HepG2 (cell line): ENCODE data around the gene ECHS1. TPM values are rescaled to one million over a fixed set of nuclear protein-coding genes. Genes with fewer than 3 reads are reported as not detected.

ENCODE experiments used
- CBX1 ChIP-seq: IDR thresholded peaks from one replicate; pipeline ENCODE4 v1.6.1; 2016; ENCODE audit warnings: antibody characterized with exemption, low read depth
- GTF3A ChIP-seq: sonication (generic); formaldehyde crosslinking; conservative IDR thresholded peaks from 2 replicates; pipeline ENCODE4 v1.4.0; 2020; ENCODE audit warnings: mild to moderate bottlenecking, missing genetic modification reagents
- HOXA5 ChIP-seq: sonication (generic); formaldehyde crosslinking; IDR thresholded peaks from 2 replicates; pipeline ENCODE4 v1.4.0; 2020; ENCODE audit warnings: missing genetic modification reagents
- IKZF1 ChIP-seq: fragments of 450-650 bp; IDR thresholded peaks from 2 replicates; pipeline ENCODE4 v1.7.1; 2016
- KAT8 ChIP-seq: IDR thresholded peaks from 2 replicates; pipeline ENCODE4 v1.6.1; 2016; ENCODE audit warnings: missing genetic modification reagents, missing compliant biosample characterization
- KDM2A ChIP-seq: sonication (generic); formaldehyde crosslinking; IDR thresholded peaks from 2 replicates; pipeline ENCODE4 v1.4.0; 2020; ENCODE audit warnings: low read depth, missing genetic modification reagents, borderline replicate concordance
- KLF15 ChIP-seq: sonication (generic); formaldehyde crosslinking; IDR thresholded peaks from 2 replicates; pipeline ENCODE4 v1.8.1; 2023; ENCODE audit warnings: borderline replicate concordance, mild to moderate bottlenecking, inconsistent platforms, missing genetic modification reagents, mixed read lengths
- MEF2D ChIP-seq: sonication (generic); formaldehyde crosslinking; IDR thresholded peaks from 2 replicates; pipeline ENCODE4 v1.5.1; 2020; ENCODE audit warnings: mild to moderate bottlenecking, missing genetic modification reagents
- NFIB ChIP-seq: sonication (generic); formaldehyde crosslinking; IDR thresholded peaks from 2 replicates; pipeline ENCODE4 v1.9.0; 2021; ENCODE audit warnings: missing genetic modification reagents, mild to moderate bottlenecking, borderline replicate concordance
- SALL2 ChIP-seq: sonication (generic); formaldehyde crosslinking; IDR thresholded peaks from 2 replicates; pipeline ENCODE4 v1.8.1; 2023; ENCODE audit warnings: mild to moderate bottlenecking, missing genetic modification reagents, inconsistent platforms
- SRF ChIP-seq: IDR thresholded peaks from 2 replicates; pipeline ENCODE4 v1.6.1; 2011; ENCODE audit warnings: mild to moderate bottlenecking, low read depth, low read length, moderate library complexity
- SRY ChIP-seq: sonication (generic); formaldehyde crosslinking; IDR thresholded peaks from 2 replicates; pipeline ENCODE4 v1.8.0; 2022; ENCODE audit warnings: mild to moderate bottlenecking, missing genetic modification reagents
- STAT5B ChIP-seq: sonication (generic); formaldehyde crosslinking; IDR thresholded peaks from 2 replicates; pipeline ENCODE4 v1.4.0; 2020; ENCODE audit warnings: missing genetic modification reagents
- YY1 ChIP-seq: IDR thresholded peaks from 2 replicates; pipeline ENCODE4 v1.6.1; 2011; ENCODE audit warnings: low read length, low read depth, moderate library complexity, mild to moderate bottlenecking; ENCODE audit not compliant: insufficient read depth, insufficient replicate concordance
- ZFX ChIP-seq: sonication (generic); formaldehyde crosslinking; IDR thresholded peaks from 2 replicates; pipeline ENCODE4 v1.4.0; 2020; ENCODE audit warnings: mild to moderate bottlenecking, low read depth, missing genetic modification reagents, moderate library complexity
- ZNF34 ChIP-seq: sonication (generic); formaldehyde crosslinking; IDR thresholded peaks from 2 replicates; pipeline ENCODE4 v1.4.0; 2020; ENCODE audit warnings: mild to moderate bottlenecking, missing genetic modification reagents, borderline replicate concordance
- ZNF441 ChIP-seq: sonication (generic); formaldehyde crosslinking; IDR thresholded peaks from 2 replicates; pipeline ENCODE4 v1.7.0; 2021; ENCODE audit warnings: missing genetic modification reagents, borderline replicate concordance
- ZNF644 ChIP-seq: IDR thresholded peaks from 2 replicates; pipeline ENCODE4 v1.6.1; 2016; ENCODE audit warnings: low read depth
- polyA plus RNA-seq, 8 experiments: library from polyadenylated mRNA; depleted of rRNA in 3 of 8; stranded (reverse) in 7 of 8; unstranded in 1 of 8; fragments of >200 nt; fragmentation: Illumina TruSeq in 4 of 8; extraction: Trizol in 4 of 8; gene quantifications; 2 replicates each; pipeline versions ENCODE4 v1.2.1 to v1.2.3, GENCODE V29; 2011 to 2016; ENCODE audit warnings: low read depth in 4 of 8, missing spikeins in 1 of 8, mixed read lengths in 1 of 8; ENCODE audit not compliant: insufficient read depth in 1 of 8
- total RNA-seq, 5 experiments: library from RNA; depleted of rRNA; stranded (reverse); fragments of >200 nt; fragmentation: Illumina TruSeq; extraction: Trizol; gene quantifications; 2 replicates each; pipeline ENCODE4 v1.2.3, GENCODE V29; 2016; ENCODE audit warnings: low read depth in 1 of 5
- TF ChIP-seq, protein P1 (sequence below): sonication (generic); IDR thresholded peaks from 2 replicates; pipeline ENCODE4 v1.6.1; 2016; ENCODE audit warnings: low read depth, borderline replicate concordance
- TF ChIP-seq, protein P2 (sequence below): sonication (generic); formaldehyde crosslinking; IDR thresholded peaks from 2 replicates; pipeline ENCODE4 v1.4.0; 2020; ENCODE audit warnings: missing genetic modification reagents
- TF ChIP-seq, protein P3 (sequence below): sonication (generic); formaldehyde crosslinking; IDR thresholded peaks from 2 replicates; pipeline ENCODE4 v1.9.0; 2021; ENCODE audit warnings: missing genetic modification reagents, mild to moderate bottlenecking, borderline replicate concordance
- TF ChIP-seq, protein P4 (sequence below): IDR thresholded peaks from 2 replicates; pipeline ENCODE4 v1.6.1; 2016; ENCODE audit warnings: missing compliant biosample characterization, missing genetic modification reagents, borderline replicate concordance

ECHS1 gene
- total and polyA plus RNA-seq, 2 of the 13 experiments (the other 11 are each of a cell fraction or from before 2014, with no cell fraction given): 32.7 to 195 TPM

DNA sequence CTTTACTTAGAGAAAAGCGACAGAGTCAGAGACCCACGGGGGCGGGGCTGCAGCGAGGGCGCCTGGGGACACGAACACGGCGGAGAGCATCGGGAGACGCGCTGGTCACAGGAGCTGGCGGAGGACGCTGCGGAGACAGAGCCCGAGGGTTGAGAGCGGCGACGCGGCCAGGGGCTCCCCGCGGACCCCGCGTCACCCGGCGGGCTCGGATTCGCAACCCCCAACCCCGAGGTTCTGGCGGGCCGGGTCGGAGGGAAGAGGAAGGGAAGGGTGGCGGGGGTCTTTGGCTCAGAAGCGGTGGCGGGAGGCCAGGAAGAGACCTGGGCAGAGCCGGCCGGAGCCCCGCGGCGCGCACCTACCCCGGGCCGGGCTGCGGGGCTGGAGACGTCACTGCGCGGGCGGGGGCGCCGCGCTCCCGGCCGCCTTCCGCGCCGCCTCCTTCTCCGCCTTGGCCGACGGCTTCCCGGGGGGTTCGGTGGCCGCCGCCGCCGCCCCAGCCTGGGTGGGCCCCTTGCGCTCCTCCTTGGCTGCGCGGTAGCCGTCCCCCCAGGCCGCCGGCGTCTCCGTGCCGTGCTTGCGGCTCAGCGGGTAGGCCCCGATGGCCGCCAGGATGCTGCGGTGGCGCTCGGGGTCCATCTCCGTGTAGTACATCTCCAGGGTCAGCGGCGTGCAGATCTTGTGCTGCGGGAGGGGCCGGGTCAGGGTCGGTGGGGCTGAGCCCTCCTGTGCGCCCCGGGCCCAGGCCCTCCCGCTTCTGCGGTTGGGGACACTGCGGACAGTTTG lies 47.5 kb downstream of the ECHS1 start (continued):
- TF ChIP-seq HOXA5 (no peak), MEF2D (CRISPR knock-in tag) (no peak), STAT5B (no peak), KDM2A (CRISPR knock-in tag) (peak; percentile 38; the same call in 1 of the 2 replicates), IKZF1 (no peak), KAT8 (CRISPR knock-in tag) (no peak), ZFX (peak; percentile 56), SRF (no peak), ZNF644 (CRISPR knock-in tag) (no peak), SALL2 (CRISPR knock-in tag) (no peak), CBX1 (no peak), SRY (CRISPR knock-in tag) (no peak), ZNF34 (CRISPR knock-in tag) (no peak), KLF15 (CRISPR knock-in tag) (no peak), NFIB (no peak), ZNF441 (CRISPR knock-in tag) (no peak), GTF3A (CRISPR knock-in tag) (no peak), YY1 (peak; percentile 9)
- TF ChIP-seq, protein P1, sequence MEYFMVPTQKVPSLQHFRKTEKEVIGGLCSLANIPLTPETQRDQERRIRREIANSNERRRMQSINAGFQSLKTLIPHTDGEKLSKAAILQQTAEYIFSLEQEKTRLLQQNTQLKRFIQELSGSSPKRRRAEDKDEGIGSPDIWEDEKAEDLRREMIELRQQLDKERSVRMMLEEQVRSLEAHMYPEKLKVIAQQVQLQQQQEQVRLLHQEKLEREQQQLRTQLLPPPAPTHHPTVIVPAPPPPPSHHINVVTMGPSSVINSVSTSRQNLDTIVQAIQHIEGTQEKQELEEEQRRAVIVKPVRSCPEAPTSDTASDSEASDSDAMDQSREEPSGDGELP: no peak
- TF ChIP-seq, protein P2, sequence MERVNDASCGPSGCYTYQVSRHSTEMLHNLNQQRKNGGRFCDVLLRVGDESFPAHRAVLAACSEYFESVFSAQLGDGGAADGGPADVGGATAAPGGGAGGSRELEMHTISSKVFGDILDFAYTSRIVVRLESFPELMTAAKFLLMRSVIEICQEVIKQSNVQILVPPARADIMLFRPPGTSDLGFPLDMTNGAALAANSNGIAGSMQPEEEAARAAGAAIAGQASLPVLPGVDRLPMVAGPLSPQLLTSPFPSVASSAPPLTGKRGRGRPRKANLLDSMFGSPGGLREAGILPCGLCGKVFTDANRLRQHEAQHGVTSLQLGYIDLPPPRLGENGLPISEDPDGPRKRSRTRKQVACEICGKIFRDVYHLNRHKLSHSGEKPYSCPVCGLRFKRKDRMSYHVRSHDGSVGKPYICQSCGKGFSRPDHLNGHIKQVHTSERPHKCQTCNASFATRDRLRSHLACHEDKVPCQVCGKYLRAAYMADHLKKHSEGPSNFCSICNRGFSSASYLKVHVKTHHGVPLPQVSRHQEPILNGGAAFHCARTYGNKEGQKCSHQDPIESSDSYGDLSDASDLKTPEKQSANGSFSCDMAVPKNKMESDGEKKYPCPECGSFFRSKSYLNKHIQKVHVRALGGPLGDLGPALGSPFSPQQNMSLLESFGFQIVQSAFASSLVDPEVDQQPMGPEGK (CRISPR knock-in tag): peak; percentile 23; the same call in 1 of the 2 replicates
- TF ChIP-seq, protein P3, sequence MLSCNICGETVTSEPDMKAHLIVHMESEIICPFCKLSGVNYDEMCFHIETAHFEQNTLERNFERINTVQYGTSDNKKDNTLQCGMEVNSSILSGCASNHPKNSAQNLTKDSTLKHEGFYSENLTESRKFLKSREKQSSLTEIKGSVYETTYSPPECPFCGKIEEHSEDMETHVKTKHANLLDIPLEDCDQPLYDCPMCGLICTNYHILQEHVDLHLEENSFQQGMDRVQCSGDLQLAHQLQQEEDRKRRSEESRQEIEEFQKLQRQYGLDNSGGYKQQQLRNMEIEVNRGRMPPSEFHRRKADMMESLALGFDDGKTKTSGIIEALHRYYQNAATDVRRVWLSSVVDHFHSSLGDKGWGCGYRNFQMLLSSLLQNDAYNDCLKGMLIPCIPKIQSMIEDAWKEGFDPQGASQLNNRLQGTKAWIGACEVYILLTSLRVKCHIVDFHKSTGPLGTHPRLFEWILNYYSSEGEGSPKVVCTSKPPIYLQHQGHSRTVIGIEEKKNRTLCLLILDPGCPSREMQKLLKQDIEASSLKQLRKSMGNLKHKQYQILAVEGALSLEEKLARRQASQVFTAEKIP (CRISPR knock-in tag): no peak
- TF ChIP-seq, protein P4, sequence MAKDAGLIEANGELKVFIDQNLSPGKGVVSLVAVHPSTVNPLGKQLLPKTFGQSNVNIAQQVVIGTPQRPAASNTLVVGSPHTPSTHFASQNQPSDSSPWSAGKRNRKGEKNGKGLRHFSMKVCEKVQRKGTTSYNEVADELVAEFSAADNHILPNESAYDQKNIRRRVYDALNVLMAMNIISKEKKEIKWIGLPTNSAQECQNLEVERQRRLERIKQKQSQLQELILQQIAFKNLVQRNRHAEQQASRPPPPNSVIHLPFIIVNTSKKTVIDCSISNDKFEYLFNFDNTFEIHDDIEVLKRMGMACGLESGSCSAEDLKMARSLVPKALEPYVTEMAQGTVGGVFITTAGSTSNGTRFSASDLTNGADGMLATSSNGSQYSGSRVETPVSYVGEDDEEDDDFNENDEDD (CRISPR knock-in tag): no peak
